A673 (cell line): ENCODE results near the gene ARL10.

Experiments
- CTCF ChIP-seq: fragments of 300-800, 200-600 bp; sonication (generic); conservative IDR thresholded peaks from 2 replicates; pipeline ENCODE4 v1.5.1; 2017; ENCODE audit warnings: low read depth, mild to moderate bottlenecking, antibody characterized with exemption, low read length, moderate library complexity, mixed read lengths
- EZH2 ChIP-seq: fragments of 200-600 bp; sonication (generic); IDR thresholded peaks from 2 replicates; pipeline ENCODE4 v1.6.1; 2017; ENCODE audit warnings: borderline replicate concordance, low read depth, mild to moderate bottlenecking, mixed read lengths, antibody characterized with exemption, low read length; ENCODE audit not compliant: poor library complexity, severe bottlenecking

GRCh38 chr5:176400382-176401156, 35.3 kb downstream of the ARL10 start:
- TF ChIP-seq CTCF (no peak), EZH2 (no peak)
